Measurements from ENCODE around the gene METTL9.
"Not testable (repeated sequence)": the region's sequence is repeated elsewhere in the genome, so short reads cannot be mapped to it uniquely, and the experiment has no call there.

The METTL9 gene

GRCh38 chr16:21639493-21639892 is 40.1 kb downstream of the METTL9 start:
- no peak for DNase-seq

- DNase-seq, result no peak
Measured at GRCh38 chr16:21641916-21642315, 42.5 kb downstream of the METTL9 start.

GRCh38 chr16:21642861-21643260 is 43.5 kb downstream of the METTL9 start:
- no peak for DNase-seq

GRCh38 chr16:21643785-21644184 is 44.4 kb downstream of the METTL9 start:
- DNase-seq, result no peak

- no peak for DNase-seq
Measured at GRCh38 chr16:21644674-21645073, 45.3 kb downstream of the METTL9 start.

GRCh38 chr16:21645261-21645721 is 45.9 kb downstream of the METTL9 start:
- peak; percentile 26 for DNase-seq

GRCh38 chr16:21646091-21646490 is 46.7 kb downstream of the METTL9 start:
- DNase-seq, result no peak

- peak; percentile 74 for DNase-seq
Measured at GRCh38 chr16:21646721-21647561, 47.6 kb downstream of the METTL9 start.

- DNase-seq, result no peak
Measured at GRCh38 chr16:21647562-21648164, 48.3 kb downstream of the METTL9 start.

GRCh38 chr16:21649826-21650406 is 50.5 kb downstream of the METTL9 start:
- not testable (repeated sequence) for DNase-seq

- no peak for DNase-seq
Measured at GRCh38 chr16:21650521-21650920, 51.1 kb downstream of the METTL9 start.

- no peak for DNase-seq
Measured at GRCh38 chr16:21651515-21651914, 52.1 kb downstream of the METTL9 start.

- DNase-seq, result no peak
Measured at GRCh38 chr16:21652453-21652852, 53.1 kb downstream of the METTL9 start, which contains the start of gene IGSF6. Gene IGSF6, minus strand, starts transcription at chr16:21652608. Its CDS starts 10 bp downstream, at chr16:21652598.

- no peak for DNase-seq
Measured at GRCh38 chr16:21653571-21653970, 54.2 kb downstream of the METTL9 start.

- no peak for DNase-seq
Measured at GRCh38 chr16:21654466-21654865, 55.1 kb downstream of the METTL9 start.

GRCh38 chr16:21654881-21655280 is 55.5 kb downstream of the METTL9 start:
- DNase-seq, result no peak

GRCh38 chr16:21656795-21657768 is 57.7 kb downstream of the METTL9 start:
- peak; percentile 39 for DNase-seq

- DNase-seq, result no peak
Measured at GRCh38 chr16:21659124-21659523, 59.7 kb downstream of the METTL9 start.

- peak; percentile 21 for DNase-seq
Measured at GRCh38 chr16:21663889-21664647, 64.7 kb downstream of the METTL9 start, which contains the start of gene OTOA. Gene OTOA, plus strand, starts transcription at chr16:21663968. Its CDS starts 14,547 bp downstream, at chr16:21678515.

- DNase-seq, result no peak
Measured at GRCh38 chr16:21664801-21665492, 65.6 kb downstream of the METTL9 start.

GRCh38 chr16:21666772-21667171 is 67.4 kb downstream of the METTL9 start:
- DNase-seq, result no peak
